Measurements from ENCODE around the gene DLGAP1.

DNA sequence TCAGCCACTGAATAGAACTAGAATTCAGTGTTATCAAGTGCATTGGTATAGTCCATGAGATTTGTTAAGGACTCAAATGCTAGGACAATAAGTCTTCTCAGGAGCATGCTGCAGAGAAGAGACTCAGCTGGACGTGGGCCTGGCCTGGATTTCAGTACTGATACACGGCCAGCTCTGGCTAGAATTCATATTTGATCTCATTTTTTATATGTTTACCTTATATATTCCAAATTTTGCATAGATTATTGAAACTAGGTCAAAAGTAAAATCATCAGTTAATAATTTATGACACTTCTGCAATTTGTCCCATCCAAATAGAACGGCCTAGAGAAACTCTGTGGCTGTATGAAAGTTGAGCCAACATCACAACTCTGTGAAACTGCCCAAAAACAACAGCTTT, 262.0 kb downstream of the DLGAP1 start:
- TF ChIP-seq EZH2 (IDR thresholded peaks at IDR 0.05; ENCODE audit: borderline replicate concordance, low read length) = no peak
- TF ChIP-seq, protein P1, sequence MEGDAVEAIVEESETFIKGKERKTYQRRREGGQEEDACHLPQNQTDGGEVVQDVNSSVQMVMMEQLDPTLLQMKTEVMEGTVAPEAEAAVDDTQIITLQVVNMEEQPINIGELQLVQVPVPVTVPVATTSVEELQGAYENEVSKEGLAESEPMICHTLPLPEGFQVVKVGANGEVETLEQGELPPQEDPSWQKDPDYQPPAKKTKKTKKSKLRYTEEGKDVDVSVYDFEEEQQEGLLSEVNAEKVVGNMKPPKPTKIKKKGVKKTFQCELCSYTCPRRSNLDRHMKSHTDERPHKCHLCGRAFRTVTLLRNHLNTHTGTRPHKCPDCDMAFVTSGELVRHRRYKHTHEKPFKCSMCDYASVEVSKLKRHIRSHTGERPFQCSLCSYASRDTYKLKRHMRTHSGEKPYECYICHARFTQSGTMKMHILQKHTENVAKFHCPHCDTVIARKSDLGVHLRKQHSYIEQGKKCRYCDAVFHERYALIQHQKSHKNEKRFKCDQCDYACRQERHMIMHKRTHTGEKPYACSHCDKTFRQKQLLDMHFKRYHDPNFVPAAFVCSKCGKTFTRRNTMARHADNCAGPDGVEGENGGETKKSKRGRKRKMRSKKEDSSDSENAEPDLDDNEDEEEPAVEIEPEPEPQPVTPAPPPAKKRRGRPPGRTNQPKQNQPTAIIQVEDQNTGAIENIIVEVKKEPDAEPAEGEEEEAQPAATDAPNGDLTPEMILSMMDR (IDR thresholded peaks at IDR 0.05; ENCODE audit: low read length) = no peak

Measured in OCI-LY1 (cell line).